ENCODE results near the gene OR1F1. TPM values are rescaled to one million over a fixed set of nuclear protein-coding genes. Genes with fewer than 3 reads are reported as not detected.

OR1F1 gene
- total and polyA plus RNA-seq, 2 of the 8 experiments (the other 6 are each of a cell fraction or from before 2014, with no cell fraction given) = 0.52 to 1.2 TPM

DNA sequence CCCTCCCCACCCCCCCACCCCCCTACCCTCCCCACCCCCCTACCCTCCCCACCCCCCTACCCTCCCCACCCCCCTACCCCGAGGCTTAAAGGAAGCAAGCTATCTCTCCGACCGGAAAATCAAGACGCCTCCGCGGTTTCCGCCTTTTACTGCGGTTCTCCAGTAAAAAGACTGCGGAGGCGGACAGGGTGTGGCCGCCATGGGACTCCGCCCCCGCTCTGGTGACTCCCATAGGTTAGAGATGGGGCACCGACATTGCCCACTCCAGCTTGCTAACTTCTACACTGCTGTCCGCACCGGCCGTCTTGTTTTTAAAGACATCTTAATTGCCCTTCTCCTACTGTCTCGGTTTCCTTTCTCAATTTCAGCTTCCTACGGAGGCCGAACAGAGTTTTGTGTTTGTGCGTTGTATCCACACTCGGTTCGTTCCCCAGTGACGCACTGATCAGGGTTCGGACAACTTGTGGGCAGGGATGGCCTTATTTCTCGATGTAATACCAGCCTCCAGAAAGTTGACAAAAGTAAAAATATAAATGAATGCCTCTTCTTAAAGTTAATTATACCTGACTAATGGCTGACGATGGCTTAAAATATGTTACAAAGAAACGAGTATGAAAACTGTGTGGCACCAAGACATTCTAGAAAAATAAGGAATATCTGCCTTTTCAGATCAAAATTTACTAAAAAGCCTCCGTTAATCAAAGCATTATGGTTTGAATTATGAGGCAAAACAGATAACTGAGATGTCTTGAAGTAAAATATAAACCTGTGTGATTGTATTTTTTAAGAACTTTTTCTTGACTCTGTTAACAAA lies 48.1 kb downstream of the OR1F1 start:
- Histone ChIP-seq H3K79me2 (ENCODE audit: control insufficient read depth in 1 of 2, insufficient read depth in 2 of 2, low read length in 2 of 2) (peaks cover 0 to 5% of the 10 kb centered on the region in 2 experiments; a peak in 1 of 4 replicates), H2AK5ac (ENCODE audit: low read depth, low read length) (no peak overlapping the region), H3K4me3 (ENCODE audit: extremely low read depth in 1 of 4, insufficient read depth in 2 of 4, low read depth in 3 of 4, low read length in 4 of 4) (peak overlapping the region in 1 of 4 experiments; percentile 24; a peak in 1 of 8 replicates), H3K36me3 (ENCODE audit: control insufficient read depth in 2 of 4, insufficient read depth in 4 of 4, low read length in 3 of 4) (peaks cover 15 to 24% (median 18%) of the 10 kb centered on the region in 4 experiments), H3K23me2 (ENCODE audit: low read depth, low read length) (peaks cover 4% of the 10 kb centered on the region), H2BK12ac (ENCODE audit: low read depth, low read length) (no peak overlapping the region), H3K56ac (replicated peaks; ENCODE audit: insufficient read length, low read depth, low read length) (no peak overlapping the region), H4K91ac (replicated peaks; ENCODE audit: insufficient read length, low read length) (no peak overlapping the region), H3K4me1 (replicated peaks in 1 of 4; ENCODE audit: control insufficient read depth in 3 of 4, insufficient read depth in 4 of 4, low read length in 3 of 4) (peaks cover 0 to 4% (median 0%) of the 10 kb centered on the region in 4 experiments; a peak in 2 of 7 replicates), H3K14ac (ENCODE audit: insufficient read length) (no peak overlapping the region), H4K8ac (ENCODE audit: extremely low read depth, insufficient read depth, low read length) (no peak overlapping the region), H3K9me3 (ENCODE audit: insufficient read depth in 2 of 2, low read depth in 1 of 2, low read length in 1 of 2) (peaks cover 3 to 13% of the 10 kb centered on the region in 2 experiments; a peak in 3 of 4 replicates), H3K4ac (replicated peaks; ENCODE audit: insufficient read length, low read depth, low read length) (no peak overlapping the region), H4K5ac (ENCODE audit: insufficient read length, low read depth, low read length) (no peak overlapping the region), H3K18ac (ENCODE audit: extremely low read depth, low read length) (no peak overlapping the region), H2BK120ac (replicated peaks; ENCODE audit: low read depth, low read length) (no peak overlapping the region), H3K4me2 (ENCODE audit: insufficient read depth in 1 of 2, low read depth in 2 of 2, low read length in 2 of 2) (no peak overlapping the region; a peak in 1 of 4 replicates), H3K27me3 (replicated peaks in 1 of 4; ENCODE audit: control insufficient read depth in 3 of 4, extremely low read depth in 1 of 4, insufficient read depth in 3 of 4, low read length in 3 of 4) (no peaks in the 10 kb centered on the region; a peak in 2 of 7 replicates), H2BK5ac (ENCODE audit: low read depth, low read length) (no peak overlapping the region), H3K79me1 (ENCODE audit: low read depth, low read length) (peaks cover 3% of the 10 kb centered on the region; the same call in 1 of the 2 replicates), H2AFZ (ENCODE audit: low read length) (no peak overlapping the region), H4K20me1 (replicated peaks in 1 of 2; ENCODE audit: control insufficient read depth in 1 of 2, insufficient read depth in 2 of 2, low read length in 2 of 2) (no peaks in the 10 kb centered on the region), H3K27ac (ENCODE audit: low read depth, low read length) (no peak overlapping the region), H2BK20ac (ENCODE audit: low read length) (no peak overlapping the region), H3K23ac (ENCODE audit: insufficient read length) (no peak overlapping the region), H2BK15ac (ENCODE audit: low read length) (no peak overlapping the region), H3K9ac (replicated peaks in 1 of 4; ENCODE audit: extremely low read depth in 1 of 4, low read depth in 3 of 4, low read length in 3 of 4) (no peak overlapping the region)
- peak in 1 of 2 experiments; percentile 49 for DNase-seq (ENCODE audit: low read depth in 1 of 2, low spot score in 2 of 2)
- POLR2A ChIA-PET (ENCODE audit: partially characterized antibody) = interaction anchor here (0.8 to 1.9 kb wide), 3 partner anchors 12 to 49 kb away, joined by 3 to 7 read pairs (median 3); no protein-coding TSS in a partner anchor
- CTCF ChIA-PET (ENCODE audit: partially characterized antibody) = interaction anchor here (1.1 to 1.3 kb wide), 2 partner anchors 9 to 17 kb away, joined by 3 read pairs; no protein-coding TSS in a partner anchor
- no peak for FAIRE-seq
- 90% methylated on average over 28 of the region's 29 CpGs; no CpG with 5 or more reads in 1 of the 2 experiments for WGBS, 2 experiments (ENCODE audit: extremely low coverage in 1 of 2, insufficient coverage in 1 of 2, insufficient read length in 1 of 2, insufficient replicate concordance in 2 of 2, low coverage in 1 of 2, low lambda C conversion rate in 2 of 2, missing lambda C conversion rate in 1 of 2)
- TF ChIP-seq POU5F1 (IDR thresholded peaks at IDR 0.05; ENCODE audit: low read depth, low read length) (no peak), HDAC6 (IDR thresholded peaks at IDR 0.05; ENCODE audit: low read depth, low read length) (no peak), CHD2 (IDR thresholded peaks at IDR 0.05; ENCODE audit: low read length) (no peak), CEBPB (IDR thresholded peaks at IDR 0.05; ENCODE audit: low read depth, low read length) (no peak), ATF3 (IDR thresholded peaks at IDR 0.05; ENCODE audit: insufficient read depth, low read depth, low read length) (no peak), BRCA1 (IDR thresholded peaks at IDR 0.05; ENCODE audit: low read depth, low read length) (no peak), NANOG (IDR thresholded peaks at IDR 0.05; ENCODE audit: insufficient read depth, low read depth, low read length, poor library complexity, severe bottlenecking) (no peak), SRF (IDR thresholded peaks at IDR 0.05; ENCODE audit: low read depth, low read length) (no peak), SIRT6 (IDR thresholded peaks at IDR 0.05; ENCODE audit: low read length) (no peak), JUN (IDR thresholded peaks at IDR 0.05; ENCODE audit: low read depth, low read length) (no peak), MAFK (IDR thresholded peaks at IDR 0.05; ENCODE audit: low read depth, low read length) (no peak), PHF8 (conservative IDR thresholded peaks at IDR 0.05; ENCODE audit: low read depth, low read length) (no peak)
